Esophagus (tissue), 2 donors: ENCODE data around the gene FXYD6. TPM values are rescaled to one million over a fixed set of nuclear protein-coding genes. Genes with fewer than 3 reads are reported as not detected.

Experiments
- H3K27ac ChIP-seq, 2 donors: one replicate each; pipeline ENCODE4 v1.5.1; 2013; ENCODE audit warnings: low read depth in 2 of 2, mild to moderate bottlenecking in 2 of 2, inconsistent platforms in 1 of 2, low read length in 1 of 2, moderate library complexity in 1 of 2
- H3K27me3 ChIP-seq, 2 donors: one replicate each; pipeline ENCODE4 v1.6.1; 2013; ENCODE audit warnings: low read length in 2 of 2, control low read depth in 1 of 2, mild to moderate bottlenecking in 1 of 2; ENCODE audit not compliant: insufficient read depth in 2 of 2, control insufficient read depth in 1 of 2
- H3K36me3 ChIP-seq, 2 donors: one replicate each; pipeline ENCODE4 v1.6.1; 2013; ENCODE audit warnings: low read length in 1 of 2; ENCODE audit not compliant: control insufficient read depth in 2 of 2, insufficient read depth in 2 of 2
- H3K4me1 ChIP-seq, 2 donors: one replicate each; pipeline ENCODE4 v1.6.1; 2013; ENCODE audit warnings: low read length in 1 of 2; ENCODE audit not compliant: control insufficient read depth in 2 of 2, insufficient read depth in 2 of 2
- H3K4me3 ChIP-seq, 2 donors: one replicate each; pipeline ENCODE4 v1.5.1; 2013; ENCODE audit warnings: low read length in 2 of 2, mild to moderate bottlenecking in 2 of 2, low read depth in 1 of 2, moderate library complexity in 1 of 2
- H3K9me3 ChIP-seq, 2 donors: one replicate each; pipeline ENCODE4 v1.6.1; 2013; ENCODE audit warnings: mild to moderate bottlenecking in 2 of 2, low read depth in 1 of 2, low read length in 1 of 2, moderate library complexity in 1 of 2; ENCODE audit not compliant: control insufficient read depth in 2 of 2, insufficient read depth in 1 of 2
- WGBS, 2 donors: extraction: QIAGEN DNeasy Blood & Tissue Kit; methylation state at CpG; one replicate each; pipeline ENCODE4 v1.1.7; 2013; 5-methylcytosine and 5-hydroxymethylcytosine counted together
- polyA plus RNA-seq, 2 donors: library from polyadenylated mRNA; stranded (reverse); fragments of 200-250 nt; gene quantifications; one replicate each; pipeline ENCODE4 v1.2.3, GENCODE V29; 2013
- donor health status: healthy with polysubstance abuse.
- donor health status: Bipolar disorder and iron deficiency.

The FXYD6 gene
- polyA plus RNA-seq, 2 donors: 3.4 to 7.0 TPM

GRCh38 chr11:117803896-117804295 lies 72.6 kb downstream of the FXYD6 start:
- Histone ChIP-seq H3K27ac (no peak overlapping the region), H3K4me1 (peaks cover 0 to 2% of the 10 kb centered on the region in 2 donors), H3K27me3 (peaks cover 0 to 2% of the 10 kb centered on the region in 2 donors), H3K4me3 (no peak overlapping the region), H3K36me3 (no peaks in the 10 kb centered on the region), H3K9me3 (no peaks in the 10 kb centered on the region)
- 91 to 95% methylated on average over 8 of the region's 8 CpGs for WGBS, 2 donors

- WGBS, 2 donors: 57 to 63% methylated on average over 5 of the region's 5 CpGs
Observed at GRCh38 chr11:117799634-117800033, 76.8 kb downstream of the FXYD6 start.

GRCh38 chr11:117796872-117797529 lies 79.5 kb downstream of the FXYD6 start, which contains the start of gene DSCAML1:
TSS of gene DSCAML1 (minus strand) at chr11:117797216. CDS start at chr11:117797079, 137 bp downstream.
- Histone ChIP-seq H3K4me1 (peaks cover 3 to 9% of the 10 kb centered on the region in 2 donors), H3K9me3 (no peaks in the 10 kb centered on the region), H3K36me3 (no peaks in the 10 kb centered on the region), H3K4me3 (peak within 1 kb of the TSS; percentile 9 to 36), H3K27me3 (peaks cover 10 to 13% of the 10 kb centered on the region in 2 donors), H3K27ac (no peak within 1 kb of the TSS)
- 1 to 4% methylated on average over 41 to 66 of the region's 66 CpGs for WGBS, 2 donors

More at GRCh38 chr11:117799634-117800033, 76.8 kb downstream of the FXYD6 start:
- Histone ChIP-seq H3K4me3 (no peak overlapping the region), H3K36me3 (no peaks in the 10 kb centered on the region), H3K9me3 (no peaks in the 10 kb centered on the region), H3K27me3 (peaks cover 4 to 11% of the 10 kb centered on the region in 2 donors), H3K4me1 (peaks cover 3 to 11% of the 10 kb centered on the region in 2 donors), H3K27ac (no peak overlapping the region)

GRCh38 chr11:117796456-117796871 lies 80.0 kb downstream of the FXYD6 start:
- peaks cover 3 to 9% of the 10 kb centered on the region in 2 donors for H3K4me1 ChIP-seq
- 2 to 7% methylated on average over 27 to 35 of the region's 35 CpGs for WGBS, 2 donors
- H3K4me3 ChIP-seq: peak overlapping the region; percentile 9 to 36
- peaks cover 12 to 13% of the 10 kb centered on the region in 2 donors for H3K27me3 ChIP-seq
- H3K36me3 ChIP-seq: no peaks in the 10 kb centered on the region
- no peak overlapping the region for H3K27ac ChIP-seq
- H3K9me3 ChIP-seq: no peaks in the 10 kb centered on the region

GRCh38 chr11:117795638-117796455 lies 80.6 kb downstream of the FXYD6 start:
- WGBS, 2 donors: 5 to 7% methylated on average over 50 to 53 of the region's 53 CpGs
- Histone ChIP-seq H3K9me3 (no peaks in the 10 kb centered on the region), H3K36me3 (no peaks in the 10 kb centered on the region), H3K4me1 (peaks cover 3 to 9% of the 10 kb centered on the region in 2 donors), H3K27me3 (peaks cover 13 to 14% of the 10 kb centered on the region in 2 donors), H3K27ac (no peak overlapping the region), H3K4me3 (peak overlapping the region in 1 of 2 donors; percentile 36)

DNA sequence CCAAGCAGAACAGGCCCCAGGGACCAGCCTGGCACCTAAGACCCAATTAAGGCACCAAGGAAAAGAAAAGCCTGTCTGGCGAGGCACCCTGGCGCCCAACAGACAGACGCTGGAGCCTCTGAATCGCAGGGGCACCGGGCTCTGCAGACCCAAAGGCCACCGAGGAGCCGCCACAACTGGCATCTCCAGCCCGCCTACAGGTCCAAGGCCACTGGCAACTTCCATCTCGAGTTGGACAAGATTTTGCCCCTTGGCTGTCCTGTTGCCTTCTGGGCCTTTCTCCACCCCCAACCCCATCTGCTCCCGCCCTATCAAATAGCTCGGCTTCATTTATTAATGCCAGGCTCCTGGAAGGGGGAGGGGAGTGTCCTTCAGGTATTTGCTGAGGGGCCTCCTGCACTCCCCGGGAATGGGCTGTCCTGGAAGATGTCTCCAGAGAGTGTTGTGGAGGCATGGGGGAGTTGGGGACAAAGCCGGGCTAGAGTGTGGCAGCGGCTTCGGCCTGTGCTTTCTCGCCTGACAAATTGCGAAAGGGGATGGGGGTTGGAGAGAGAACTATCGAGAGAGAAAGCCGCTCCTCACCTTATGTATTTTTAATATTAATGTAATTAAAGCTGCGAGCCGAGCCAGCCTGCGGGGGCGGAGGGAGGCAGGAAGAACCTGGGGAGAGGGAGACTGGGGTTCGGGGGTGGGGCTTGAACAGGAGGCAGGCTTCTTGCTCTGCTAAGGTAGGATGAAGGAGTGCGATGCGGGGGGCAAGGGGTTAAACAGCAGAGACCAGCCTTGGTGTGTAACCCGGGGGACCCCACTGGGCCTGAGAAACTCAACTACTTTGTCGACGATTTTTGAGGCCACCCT lies 81.5 kb downstream of the FXYD6 start:
- Histone ChIP-seq H3K27ac (no peak overlapping the region), H3K4me3 (peak overlapping the region in 1 of 2 donors; percentile 1), H3K4me1 (peaks cover 3 to 9% of the 10 kb centered on the region in 2 donors), H3K9me3 (no peaks in the 10 kb centered on the region), H3K36me3 (no peaks in the 10 kb centered on the region), H3K27me3 (peaks cover 13 to 14% of the 10 kb centered on the region in 2 donors)
- WGBS, 2 donors: 45 to 48% methylated on average over 29 of the region's 29 CpGs

DNA sequence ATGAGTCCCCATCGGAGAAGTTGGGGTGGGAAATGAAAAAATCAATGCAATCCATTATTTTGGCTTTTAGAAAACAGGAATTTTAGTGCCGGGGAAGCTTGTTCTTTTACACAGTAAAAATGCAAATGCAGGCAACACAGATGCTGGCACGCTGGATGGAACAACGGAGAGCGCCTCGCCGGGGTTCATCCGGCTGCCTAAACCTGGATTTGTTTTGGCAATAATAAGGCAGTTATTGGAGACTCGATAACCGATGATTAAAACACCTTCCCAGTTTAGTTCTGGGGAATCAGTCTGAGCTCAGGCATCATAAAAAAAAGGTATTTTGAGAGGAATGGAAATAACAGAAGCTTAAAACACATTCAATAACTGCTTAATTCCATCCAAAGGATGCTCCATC lies 82.3 kb downstream of the FXYD6 start:
- peaks cover 11 to 14% of the 10 kb centered on the region in 2 donors for H3K27me3 ChIP-seq
- no peaks in the 10 kb centered on the region for H3K36me3 ChIP-seq
- no peaks in the 10 kb centered on the region for H3K9me3 ChIP-seq
- 83 to 89% methylated on average over 10 of the region's 10 CpGs for WGBS, 2 donors
- no peak overlapping the region for H3K27ac ChIP-seq
- peaks cover 3 to 9% of the 10 kb centered on the region in 2 donors for H3K4me1 ChIP-seq
- no peak overlapping the region for H3K4me3 ChIP-seq

DNA sequence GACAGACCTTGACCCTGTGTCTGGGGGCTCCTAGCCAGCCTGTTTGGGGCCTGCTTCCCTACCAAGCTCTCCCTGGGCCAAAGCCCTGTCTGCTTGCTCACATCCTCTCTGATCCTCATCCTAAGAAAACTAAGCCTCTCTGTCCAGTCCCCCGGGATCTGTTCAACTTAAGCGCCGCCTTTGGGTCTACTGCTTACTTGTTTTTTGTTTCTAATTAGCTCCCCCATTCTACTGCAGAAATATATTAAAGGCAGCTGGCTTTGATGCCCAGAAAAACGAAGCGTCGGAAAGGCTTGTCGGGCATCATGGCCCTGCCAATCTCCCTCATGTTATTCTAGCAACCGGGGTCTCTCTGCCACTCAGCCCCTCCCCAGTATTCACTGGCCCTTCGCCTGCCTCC lies 82.9 kb downstream of the FXYD6 start:
- WGBS, 2 donors: 92% methylated on average over 9 of the region's 9 CpGs
- no peaks in the 10 kb centered on the region for H3K9me3 ChIP-seq

GRCh38 chr11:117792992-117793391 lies 83.5 kb downstream of the FXYD6 start:
- H3K27me3 ChIP-seq: peaks cover 11 to 14% of the 10 kb centered on the region in 2 donors
- no peaks in the 10 kb centered on the region for H3K36me3 ChIP-seq
- no peak overlapping the region for H3K27ac ChIP-seq
- no peaks in the 10 kb centered on the region for H3K9me3 ChIP-seq
- 86 to 87% methylated on average over 6 of the region's 6 CpGs for WGBS, 2 donors
- no peak overlapping the region for H3K4me3 ChIP-seq
- peaks cover 3 to 9% of the 10 kb centered on the region in 2 donors for H3K4me1 ChIP-seq

More for the DNA sequence above, 82.9 kb downstream of the FXYD6 start:
- no peak overlapping the region for H3K27ac ChIP-seq
- H3K27me3 ChIP-seq: peaks cover 11 to 14% of the 10 kb centered on the region in 2 donors
- no peaks in the 10 kb centered on the region for H3K36me3 ChIP-seq
- H3K4me1 ChIP-seq: peaks cover 3 to 9% of the 10 kb centered on the region in 2 donors
- H3K4me3 ChIP-seq: no peak overlapping the region
